22Rv1 (cell line): ENCODE data around the gene ZKSCAN2.

Source experiments
- CTCF ChIP-seq: fragments of 450-650 bp; IDR thresholded peaks from 2 replicates; pipeline ENCODE4 v1.5.1; 2017; ENCODE audit warnings: mild to moderate bottlenecking
- ZFX ChIP-seq: fragments of 450-650 bp; IDR thresholded peaks from 2 replicates; pipeline ENCODE4 v1.6.1; 2017; ENCODE audit warnings: antibody characterized with exemption, borderline replicate concordance

GRCh38 chr16:25256695-25257469 lies 763 bp downstream of the ZKSCAN2 start:
- TF ChIP-seq CTCF = no peak
- no peak for TF ChIP-seq ZFX
